OCI-LY1 (cell line): ENCODE results near the gene CHST10.
"Not testable (repeated sequence)": the region's sequence is repeated elsewhere in the genome, so short reads cannot be mapped to it uniquely, and the experiment has no call there.

Experiments used
- H2AFZ ChIP-seq: fragments of 200-600 bp; sonication (generic), shearing (Covaris generic); 2 replicates; pipeline ENCODE4 v1.6.0; 2014; ENCODE audit warnings: antibody characterized with exemption, mild to moderate bottlenecking, low read length
- H3F3A ChIP-seq: fragments of 200-600 bp; sonication (generic), shearing (Covaris generic); 2 replicates; pipeline ENCODE4 v1.6.0; 2014; ENCODE audit warnings: mild to moderate bottlenecking, antibody characterized with exemption, low read length, moderate library complexity; ENCODE audit not compliant: insufficient read depth
- H3K27ac ChIP-seq: fragments of 200-600 bp; sonication (generic); 2 replicates; pipeline ENCODE4 v1.5.1; 2014; ENCODE audit warnings: low read length, mixed run types, mild to moderate bottlenecking, low read depth; ENCODE audit not compliant: poor library complexity, severe bottlenecking
- H3K27me3 ChIP-seq: fragments of 200-600 bp; sonication (generic); 2 replicates; pipeline ENCODE4 v1.6.0; 2014; ENCODE audit warnings: antibody characterized with exemption, mild to moderate bottlenecking, low read length, moderate library complexity; ENCODE audit not compliant: insufficient read depth
- H3K36me3 ChIP-seq: fragments of 200-600 bp; sonication (generic); 2 replicates; pipeline ENCODE4 v1.6.1; 2014; ENCODE audit warnings: mild to moderate bottlenecking, antibody characterized with exemption, low read length, moderate library complexity, mixed read lengths; ENCODE audit not compliant: insufficient read depth
- H3K4me1 ChIP-seq: fragments of 200-600 bp; sonication (generic); 2 replicates; pipeline ENCODE4 v1.5.1; 2014; ENCODE audit warnings: mild to moderate bottlenecking, low read length, moderate library complexity; ENCODE audit not compliant: insufficient read depth, severe bottlenecking
- H3K4me2 ChIP-seq: fragments of 200-600 bp; sonication (generic), shearing (Covaris generic); 2 replicates; pipeline ENCODE4 v1.6.1; 2014; ENCODE audit warnings: low read length
- H3K4me3 ChIP-seq: fragments of 200-600 bp; sonication (generic); 2 replicates; pipeline ENCODE4 v1.5.1; 2014; ENCODE audit warnings: low read length, low read depth, mild to moderate bottlenecking, mixed read lengths; ENCODE audit not compliant: poor library complexity, severe bottlenecking
- H3K79me2 ChIP-seq: fragments of 200-600 bp; shearing (Covaris generic); 2 replicates; pipeline ENCODE4 v1.6.1; 2016; ENCODE audit warnings: mixed run types, low read length, mixed read lengths; ENCODE audit not compliant: insufficient read depth
- H3K9ac ChIP-seq: fragments of 200-600 bp; sonication (generic), shearing (Covaris generic); 2 replicates; pipeline ENCODE4 v1.6.1; 2014; ENCODE audit warnings: mild to moderate bottlenecking, low read length, mixed read lengths
- H3K9me2 ChIP-seq: fragments of 200-600 bp; sonication (generic), shearing (Covaris generic); 2 replicates; pipeline ENCODE4 v1.6.1; 2014; ENCODE audit warnings: low read depth, mild to moderate bottlenecking, low read length, mixed read lengths
- H3K9me3 ChIP-seq: fragments of 200-600 bp; shearing (Covaris generic); 2 replicates; pipeline ENCODE4 v1.6.1; 2014; ENCODE audit warnings: low read length, mixed read lengths
- H4K20me1 ChIP-seq: fragments of 200-600 bp; sonication (generic), shearing (Covaris generic); 2 replicates; pipeline ENCODE4 v1.6.0; 2016; ENCODE audit warnings: mild to moderate bottlenecking, low read length; ENCODE audit not compliant: insufficient read depth
- CTCF ChIP-seq: fragments of 200-600 bp; sonication (generic), shearing (Covaris generic); IDR thresholded peaks from 2 replicates; pipeline ENCODE4 v1.5.1; 2017; ENCODE audit warnings: mild to moderate bottlenecking, antibody characterized with exemption, low read length, moderate library complexity, mixed read lengths
- EZH2 ChIP-seq: fragments of 200-600 bp; sonication (generic), shearing (Covaris generic); IDR thresholded peaks from 2 replicates; pipeline ENCODE4 v1.8.0; 2017; ENCODE audit warnings: borderline replicate concordance, mixed run types, mild to moderate bottlenecking, antibody characterized with exemption, low read length, moderate library complexity, mixed read lengths

Gene CHST10

GRCh38 chr2:100350661-100351185, 66.7 kb downstream of the CHST10 start:
- Histone ChIP-seq H3K9me2 (no peaks in the 10 kb centered on the region), H4K20me1 (no peaks in the 10 kb centered on the region), H3K4me2 (no peak overlapping the region), H2AFZ (no peak overlapping the region), H3K27ac (no peak overlapping the region), H3K36me3 (no peaks in the 10 kb centered on the region), H3K9ac (no peak overlapping the region), H3K27me3 (peaks cover 4% of the 10 kb centered on the region; the same call in 1 of the 2 replicates), H3F3A (no peaks in the 10 kb centered on the region), H3K4me1 (no peaks in the 10 kb centered on the region), H3K4me3 (no peak overlapping the region), H3K9me3 (no peaks in the 10 kb centered on the region), H3K79me2 (no peaks in the 10 kb centered on the region)
- TF ChIP-seq EZH2, result no peak
- no peak for TF ChIP-seq CTCF

- H3K4me3 ChIP-seq, H3K9me2 ChIP-seq, H3K9me3 ChIP-seq, H3K4me1 ChIP-seq, H3K27ac ChIP-seq, H3K27me3 ChIP-seq, H3K4me2 ChIP-seq, H4K20me1 ChIP-seq, H3K9ac ChIP-seq, H2AFZ ChIP-seq, H3K36me3 ChIP-seq, H3F3A ChIP-seq, H3K79me2 ChIP-seq: not testable (repeated sequence)
Observed at GRCh38 chr2:100345144-100345543, 72.3 kb downstream of the CHST10 start.

- H3K9me3 ChIP-seq, result no peaks in the 10 kb centered on the region
Observed at GRCh38 chr2:100344433-100344832, 73.0 kb downstream of the CHST10 start.

GRCh38 chr2:100342466-100342865, 75.0 kb downstream of the CHST10 start:
- H3F3A ChIP-seq, H3K4me2 ChIP-seq, H3K9ac ChIP-seq, H3K9me3 ChIP-seq, H3K79me2 ChIP-seq, H4K20me1 ChIP-seq, H3K27ac ChIP-seq, H3K4me1 ChIP-seq, H3K4me3 ChIP-seq, H3K36me3 ChIP-seq, H3K9me2 ChIP-seq, H3K27me3 ChIP-seq, H2AFZ ChIP-seq: not testable (repeated sequence)

More at GRCh38 chr2:100344433-100344832, 73.0 kb downstream of the CHST10 start:
- Histone ChIP-seq H4K20me1 (no peaks in the 10 kb centered on the region), H3K9me2 (no peaks in the 10 kb centered on the region), H3K27ac (no peak overlapping the region), H3K4me3 (no peak overlapping the region), H3F3A (no peaks in the 10 kb centered on the region), H3K36me3 (no peaks in the 10 kb centered on the region), H3K9ac (no peak overlapping the region), H2AFZ (no peak overlapping the region), H3K4me2 (no peak overlapping the region), H3K4me1 (no peaks in the 10 kb centered on the region), H3K27me3 (no peaks in the 10 kb centered on the region; the same call in 1 of the 2 replicates), H3K79me2 (no peaks in the 10 kb centered on the region)
- TF ChIP-seq EZH2 (no peak), CTCF (no peak)
